ENCODE measurements around the gene PHACTR1.

The PHACTR1 gene

GRCh38 chr6:13334953-13335352, 618.4 kb downstream of the PHACTR1 start:
- DNase-seq: peak; percentile 96

- peak; percentile 88 for DNase-seq
Observed at GRCh38 chr6:13336553-13336952, 620.0 kb downstream of the PHACTR1 start.

GRCh38 chr6:13338038-13338437, 621.5 kb downstream of the PHACTR1 start:
- peak; percentile 79 for DNase-seq
